Measurements from ENCODE around the gene DOCK4.

- TF ChIP-seq ZNF274 (IDR thresholded peaks at IDR 0.05; ENCODE audit: low read depth, low read length) (no peak), SUZ12 (IDR thresholded peaks at IDR 0.05; ENCODE audit: extremely low read depth, insufficient read depth, insufficient read length) (no peak)
Measured at GRCh38 chr7:111750878-111751277, 455.3 kb downstream of the DOCK4 start.

All from NT2/D1 (cell line).